Measurements from ENCODE around the gene RAB14. TPM values are rescaled to one million over a fixed set of nuclear protein-coding genes. Genes with fewer than 3 reads are reported as not detected.
"Not testable (repeated sequence)": the region's sequence is repeated elsewhere in the genome, so short reads cannot be mapped to it uniquely, and the experiment has no call there.

The RAB14 gene
- total RNA-seq, 1 donor from 2014 or later = 62.2 TPM

- no peak for TF ChIP-seq CTCF (conservative IDR thresholded peaks at IDR 0.05)
- H3K27me3 Mint-ChIP-seq (ENCODE audit: low read depth) = no peaks in the 10 kb centered on the region
- peaks cover 25% of the 10 kb centered on the region for H3K36me3 Mint-ChIP-seq (ENCODE audit: low read depth)
- H3K27ac Mint-ChIP-seq (ENCODE audit: unreplicated experiment) = no peak overlapping the region
- no peak overlapping the region for H3K4me3 Mint-ChIP-seq
- no peaks in the 10 kb centered on the region for H3K9me3 Mint-ChIP-seq
- DNase-seq (ENCODE audit: low read depth, low spot score) = no peak
- peaks cover 2% of the 10 kb centered on the region for H3K4me1 Mint-ChIP-seq
Measured at GRCh38 chr9:121135642-121136041, 66.0 kb downstream of the RAB14 start.

GRCh38 chr9:121133104-121133816, 68.4 kb downstream of the RAB14 start:
- no peak for TF ChIP-seq CTCF (conservative IDR thresholded peaks at IDR 0.05)
- Mint-ChIP-seq H3K9me3 (peaks cover 6% of the 10 kb centered on the region), H3K4me3 (no peak overlapping the region), H3K27ac (ENCODE audit: unreplicated experiment) (no peak overlapping the region), H3K36me3 (ENCODE audit: low read depth) (peaks cover 37% of the 10 kb centered on the region), H3K27me3 (ENCODE audit: low read depth) (no peaks in the 10 kb centered on the region), H3K4me1 (peaks cover 6% of the 10 kb centered on the region)
- DNase-seq (ENCODE audit: low read depth, low spot score) = no peak

GRCh38 chr9:121129384-121129783, 72.3 kb downstream of the RAB14 start:
- H3K4me3 Mint-ChIP-seq; H3K27me3 Mint-ChIP-seq (ENCODE audit: low read depth); H3K27ac Mint-ChIP-seq (ENCODE audit: unreplicated experiment); DNase-seq (ENCODE audit: low read depth, low spot score); H3K9me3 Mint-ChIP-seq: not testable (repeated sequence)
- H3K4me1 Mint-ChIP-seq = peaks cover 11% of the 10 kb centered on the region
- peaks cover 47% of the 10 kb centered on the region for H3K36me3 Mint-ChIP-seq (ENCODE audit: low read depth)

Other genes with a start within 250 kb of the RAB14 start
- gene C5, start 151.6 kb downstream of the RAB14 start, total RNA-seq = 8.3 and 9.4 TPM in 2 replicates
- 27.6 and 31.4 TPM in 2 replicates for gene CNTRL, start 126.9 kb downstream of the RAB14 start, total RNA-seq
- 77.2 and 84.7 TPM in 2 replicates for gene GSN, start 66.3 kb upstream of the RAB14 start, total RNA-seq
- gene STOM, start 168.4 kb upstream of the RAB14 start, total RNA-seq = 8.9 and 9.9 TPM in 2 replicates

Measured in neural crest cell (in vitro differentiated cells).